Ishikawa (cell line): Measurements from ENCODE around the gene SERTAD2.

Experiments
- CEBPB ChIP-seq: IDR thresholded peaks from 2 replicates; pipeline ENCODE4 v1.6.1; 2012
- CREB1 ChIP-seq: IDR thresholded peaks from 2 replicates; pipeline ENCODE4 v1.6.1; 2012; ENCODE audit warnings: low read depth
- EGR1 ChIP-seq: IDR thresholded peaks from 2 replicates; pipeline ENCODE4 v1.6.1; 2012
- EP300 ChIP-seq: IDR thresholded peaks from 2 replicates; pipeline ENCODE4 v1.6.1; 2012; ENCODE audit warnings: borderline replicate concordance
- FOXM1 ChIP-seq: IDR thresholded peaks from 2 replicates; pipeline ENCODE4 v1.6.1; 2012; ENCODE audit warnings: low read depth, borderline replicate concordance
- NFIC ChIP-seq: IDR thresholded peaks from 2 replicates; pipeline ENCODE4 v1.6.1; 2012
- RAD21 ChIP-seq: IDR thresholded peaks from 2 replicates; pipeline ENCODE4 v1.6.1; 2012; ENCODE audit warnings: low read depth
- TAF1 ChIP-seq: IDR thresholded peaks from 2 replicates; pipeline ENCODE4 v1.6.1; 2012; ENCODE audit warnings: low read depth, mild to moderate bottlenecking
- TCF12 ChIP-seq: IDR thresholded peaks from 2 replicates; pipeline ENCODE4 v1.6.1; 2012; ENCODE audit warnings: low read depth
- TEAD4 ChIP-seq: IDR thresholded peaks from 2 replicates; pipeline ENCODE4 v1.6.1; 2012
- YY1 ChIP-seq: IDR thresholded peaks from 2 replicates; pipeline ENCODE4 v1.6.1; 2012; ENCODE audit warnings: low read depth
- ZBTB7A ChIP-seq: IDR thresholded peaks from 2 replicates; pipeline ENCODE4 v1.6.1; 2012; ENCODE audit warnings: low read depth
- TF ChIP-seq, protein P1 (sequence below): IDR thresholded peaks from 2 replicates; pipeline ENCODE4 v1.6.1; 2012; ENCODE audit warnings: low read depth, mild to moderate bottlenecking
- TF ChIP-seq, protein P2 (sequence below): IDR thresholded peaks from 2 replicates; pipeline ENCODE4 v1.6.1; 2012
- TF ChIP-seq, protein P3 (sequence below): IDR thresholded peaks from 2 replicates; pipeline ENCODE4 v1.6.1; 2012

The SERTAD2 gene

DNA sequence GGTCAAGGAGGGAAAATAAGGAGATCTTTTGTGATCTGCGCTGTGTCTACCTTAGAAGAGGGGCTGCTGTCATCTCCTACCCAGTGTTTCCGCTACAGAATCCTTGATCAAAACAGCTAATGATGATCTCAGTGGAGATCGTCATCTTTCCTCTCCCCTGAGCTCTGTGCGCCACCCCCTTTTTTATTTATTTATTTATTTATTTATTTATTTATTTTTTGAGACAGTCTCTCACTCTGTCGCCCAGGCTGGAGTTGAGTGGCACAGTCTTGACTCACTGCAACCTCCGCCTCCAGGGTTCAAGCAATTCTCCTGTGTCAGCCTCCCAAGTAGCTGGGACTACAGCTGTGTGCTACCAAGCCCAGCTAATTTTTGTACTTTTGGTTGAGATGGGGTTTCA is 55.5 kb downstream of the SERTAD2 start:
- TF ChIP-seq, protein P1, sequence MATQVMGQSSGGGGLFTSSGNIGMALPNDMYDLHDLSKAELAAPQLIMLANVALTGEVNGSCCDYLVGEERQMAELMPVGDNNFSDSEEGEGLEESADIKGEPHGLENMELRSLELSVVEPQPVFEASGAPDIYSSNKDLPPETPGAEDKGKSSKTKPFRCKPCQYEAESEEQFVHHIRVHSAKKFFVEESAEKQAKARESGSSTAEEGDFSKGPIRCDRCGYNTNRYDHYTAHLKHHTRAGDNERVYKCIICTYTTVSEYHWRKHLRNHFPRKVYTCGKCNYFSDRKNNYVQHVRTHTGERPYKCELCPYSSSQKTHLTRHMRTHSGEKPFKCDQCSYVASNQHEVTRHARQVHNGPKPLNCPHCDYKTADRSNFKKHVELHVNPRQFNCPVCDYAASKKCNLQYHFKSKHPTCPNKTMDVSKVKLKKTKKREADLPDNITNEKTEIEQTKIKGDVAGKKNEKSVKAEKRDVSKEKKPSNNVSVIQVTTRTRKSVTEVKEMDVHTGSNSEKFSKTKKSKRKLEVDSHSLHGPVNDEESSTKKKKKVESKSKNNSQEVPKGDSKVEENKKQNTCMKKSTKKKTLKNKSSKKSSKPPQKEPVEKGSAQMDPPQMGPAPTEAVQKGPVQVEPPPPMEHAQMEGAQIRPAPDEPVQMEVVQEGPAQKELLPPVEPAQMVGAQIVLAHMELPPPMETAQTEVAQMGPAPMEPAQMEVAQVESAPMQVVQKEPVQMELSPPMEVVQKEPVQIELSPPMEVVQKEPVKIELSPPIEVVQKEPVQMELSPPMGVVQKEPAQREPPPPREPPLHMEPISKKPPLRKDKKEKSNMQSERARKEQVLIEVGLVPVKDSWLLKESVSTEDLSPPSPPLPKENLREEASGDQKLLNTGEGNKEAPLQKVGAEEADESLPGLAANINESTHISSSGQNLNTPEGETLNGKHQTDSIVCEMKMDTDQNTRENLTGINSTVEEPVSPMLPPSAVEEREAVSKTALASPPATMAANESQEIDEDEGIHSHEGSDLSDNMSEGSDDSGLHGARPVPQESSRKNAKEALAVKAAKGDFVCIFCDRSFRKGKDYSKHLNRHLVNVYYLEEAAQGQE, result no peak
- TF ChIP-seq CEBPB, result no peak
- no peak for TF ChIP-seq FOXM1
- no peak for TF ChIP-seq CREB1
- TF ChIP-seq, protein P2, sequence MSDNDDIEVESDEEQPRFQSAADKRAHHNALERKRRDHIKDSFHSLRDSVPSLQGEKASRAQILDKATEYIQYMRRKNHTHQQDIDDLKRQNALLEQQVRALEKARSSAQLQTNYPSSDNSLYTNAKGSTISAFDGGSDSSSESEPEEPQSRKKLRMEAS, result no peak
- TF ChIP-seq TEAD4, result no peak
- no peak for TF ChIP-seq TAF1
- TF ChIP-seq, protein P3, sequence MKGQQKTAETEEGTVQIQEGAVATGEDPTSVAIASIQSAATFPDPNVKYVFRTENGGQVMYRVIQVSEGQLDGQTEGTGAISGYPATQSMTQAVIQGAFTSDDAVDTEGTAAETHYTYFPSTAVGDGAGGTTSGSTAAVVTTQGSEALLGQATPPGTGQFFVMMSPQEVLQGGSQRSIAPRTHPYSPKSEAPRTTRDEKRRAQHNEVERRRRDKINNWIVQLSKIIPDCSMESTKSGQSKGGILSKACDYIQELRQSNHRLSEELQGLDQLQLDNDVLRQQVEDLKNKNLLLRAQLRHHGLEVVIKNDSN, result no peak
- no peak for TF ChIP-seq TCF12
- no peak for TF ChIP-seq RAD21
- no peak for TF ChIP-seq NFIC

DNA sequence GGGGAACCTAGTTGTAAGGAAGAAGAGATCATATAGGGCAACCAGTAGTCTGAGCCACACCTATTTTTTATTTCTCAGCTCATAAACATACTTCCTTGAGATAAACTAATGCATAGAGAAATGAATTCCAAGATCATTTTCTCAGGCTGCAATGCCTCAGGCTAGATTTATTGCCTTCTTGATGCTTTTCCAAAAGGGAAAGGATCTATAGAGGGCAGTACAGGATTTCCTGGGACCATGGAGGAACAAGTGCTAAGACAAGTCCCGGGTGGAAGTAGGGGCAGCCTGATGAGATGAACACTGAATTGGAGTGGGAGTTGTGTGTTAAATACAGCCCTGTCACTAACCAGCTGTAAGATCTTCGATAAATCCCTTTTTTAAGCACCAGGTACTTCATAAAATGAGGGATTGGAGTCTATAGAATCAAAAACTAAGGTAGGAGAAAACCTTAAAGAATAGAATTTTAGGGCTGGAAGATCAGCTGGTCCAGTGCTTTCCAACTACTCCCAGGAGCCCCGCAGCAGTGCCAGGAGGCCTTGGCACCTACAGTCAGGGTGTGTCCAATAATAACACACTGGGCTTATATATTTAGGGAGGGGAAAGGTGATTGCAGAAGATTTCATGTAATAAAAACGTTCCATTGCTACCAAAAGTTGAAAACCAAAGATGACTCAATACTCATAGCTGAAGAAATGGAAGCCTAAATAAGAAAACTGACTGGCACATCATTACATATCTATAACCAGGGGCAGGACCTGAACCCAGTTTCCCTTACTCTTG is 58.1 kb downstream of the SERTAD2 start:
- TF ChIP-seq, protein P2, result no peak
- TF ChIP-seq RAD21, result peak; percentile 65

DNA sequence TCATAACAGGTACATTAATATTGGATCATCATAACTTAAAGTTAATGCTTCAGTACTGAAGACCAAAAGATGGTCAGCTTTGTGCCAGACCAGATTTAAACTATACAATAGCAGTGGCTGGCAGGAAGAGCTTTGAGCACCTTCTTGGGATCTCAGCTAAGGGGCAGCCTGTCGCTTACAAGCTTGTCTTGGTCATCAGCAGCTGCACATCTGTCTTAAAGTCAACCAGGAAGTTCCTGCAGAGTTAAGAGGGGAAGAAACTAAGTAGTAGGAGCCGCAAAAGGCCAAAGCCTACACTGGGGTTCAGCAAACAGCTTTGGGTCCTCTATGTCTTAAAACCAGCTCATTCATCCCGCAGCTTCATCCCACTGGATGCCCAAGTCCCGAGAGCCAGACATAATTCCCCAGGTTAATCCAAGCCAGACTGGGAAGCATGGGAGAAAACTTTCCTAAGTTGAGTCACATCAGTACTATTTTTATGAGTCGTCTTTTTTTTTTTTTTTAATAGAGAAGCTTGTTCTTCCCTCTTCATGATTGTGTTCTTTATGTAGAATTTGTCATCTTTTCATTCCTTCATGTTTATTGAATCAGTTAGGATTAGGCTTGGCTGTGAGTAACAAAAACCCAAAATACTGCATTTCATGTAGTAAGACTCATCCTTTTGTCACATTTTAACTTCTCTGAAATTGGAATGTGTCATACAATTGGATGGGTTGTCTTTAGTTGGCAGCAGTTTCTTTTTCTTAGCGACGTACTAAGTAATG is 59.3 kb downstream of the SERTAD2 start:
- no peak for TF ChIP-seq EGR1
- TF ChIP-seq TCF12, result no peak
- no peak for TF ChIP-seq ZBTB7A
- no peak for TF ChIP-seq FOXM1
- no peak for TF ChIP-seq YY1
- no peak for TF ChIP-seq CEBPB

DNA sequence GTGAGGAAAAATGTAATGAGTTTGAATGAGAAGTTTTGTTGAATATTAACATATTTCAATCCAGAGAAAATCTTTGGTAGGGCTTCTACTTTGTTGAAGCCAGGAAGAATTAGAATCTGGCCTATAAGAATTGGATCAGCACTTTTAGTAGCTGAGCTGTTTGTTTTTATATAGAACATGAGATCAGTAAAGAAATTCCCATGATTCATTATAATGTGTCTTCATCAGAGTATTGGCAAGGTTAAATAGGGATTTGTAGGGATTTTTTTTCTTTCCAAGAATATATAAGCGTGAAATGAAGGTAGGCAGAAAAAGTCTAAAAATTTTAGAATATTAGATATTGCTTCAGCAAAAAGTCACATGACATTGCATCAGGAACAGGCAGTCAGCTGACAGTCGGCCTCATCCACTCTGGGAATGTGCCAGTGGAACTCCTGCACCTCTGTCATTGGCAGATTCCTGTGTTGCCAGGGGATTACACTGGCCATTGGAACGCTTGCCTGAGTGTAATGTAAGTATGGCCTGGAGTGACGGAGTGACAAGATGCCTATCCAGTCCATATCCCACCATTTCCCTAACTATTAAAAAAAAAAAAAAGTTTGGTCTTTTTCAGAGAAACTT is 60.6 kb downstream of the SERTAD2 start:
- TF ChIP-seq TCF12, result no peak

DNA sequence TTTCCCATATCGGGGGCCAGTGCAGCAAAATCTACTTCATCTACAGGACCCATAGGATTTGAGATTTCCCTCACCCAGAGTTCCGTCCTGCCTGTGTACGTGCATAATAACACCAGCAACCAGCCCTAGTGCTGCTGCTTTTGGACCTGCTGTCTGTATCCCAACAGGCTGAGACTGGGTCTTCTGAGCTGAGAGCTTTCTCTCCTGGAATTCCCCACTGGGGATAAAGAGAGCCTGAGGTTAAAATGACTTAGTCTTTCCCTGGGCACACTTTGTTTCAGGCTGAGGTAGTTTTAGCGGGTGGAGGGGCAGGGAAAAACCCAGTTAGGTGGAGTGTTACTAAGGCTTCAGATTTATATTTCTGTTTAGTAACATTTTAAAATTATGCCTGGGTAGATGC is 62.5 kb downstream of the SERTAD2 start:
- TF ChIP-seq TAF1, result no peak
- no peak for TF ChIP-seq RAD21
- TF ChIP-seq, protein P1, result no peak
- no peak for TF ChIP-seq TEAD4
- TF ChIP-seq, protein P3, result no peak
- no peak for TF ChIP-seq CREB1
- TF ChIP-seq ZBTB7A, result no peak
- TF ChIP-seq NFIC, result no peak
- no peak for TF ChIP-seq YY1
- TF ChIP-seq EP300, result no peak
- TF ChIP-seq FOXM1, result no peak
- no peak for TF ChIP-seq EGR1
- TF ChIP-seq, protein P2, result no peak
- no peak for TF ChIP-seq CEBPB
- TF ChIP-seq TCF12, result no peak

DNA sequence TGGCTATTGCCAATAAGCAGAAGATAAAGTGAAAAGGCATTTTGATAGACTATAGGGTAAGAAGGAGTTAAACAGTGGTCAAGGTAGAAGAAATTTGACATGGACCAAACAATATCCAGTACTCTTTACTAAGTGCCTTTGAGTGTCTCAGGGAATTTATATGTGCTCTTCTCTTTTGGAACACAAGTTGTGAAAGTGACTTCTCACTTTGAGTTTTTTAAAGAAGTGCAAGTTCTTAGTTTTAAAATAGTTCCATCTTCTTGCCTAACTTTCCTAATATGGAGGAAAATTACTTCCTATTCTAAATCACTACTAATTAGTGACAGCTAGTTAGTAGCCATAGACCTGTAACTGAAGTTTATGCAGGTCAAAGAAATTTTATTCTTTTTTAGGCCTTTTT is 66.2 kb downstream of the SERTAD2 start:
- TF ChIP-seq, protein P1, result no peak
- TF ChIP-seq CEBPB (no peak), CREB1 (no peak), ZBTB7A (no peak), TAF1 (no peak), NFIC (no peak), RAD21 (no peak), EGR1 (no peak), TCF12 (no peak), TEAD4 (no peak), YY1 (no peak), EP300 (no peak), FOXM1 (no peak)
- TF ChIP-seq, protein P3, result no peak
- TF ChIP-seq, protein P2, result no peak
